Uterus (tissue), 2 donors: ENCODE results near the gene RABGAP1.

Experiments used
- CTCF ChIP-seq, 4 experiments: fragments of 200-600 bp in 2 of 4; fragments of 450-650 bp in 2 of 4; sonication (generic) in 2 of 4; IDR thresholded peaks; one replicate each; pipeline ENCODE4 v1.5.1; 2016 to 2019; ENCODE audit warnings: antibody characterized with exemption in 4 of 4, mild to moderate bottlenecking in 2 of 4, moderate library complexity in 1 of 4
- POLR2A ChIP-seq, 2 donors: fragments of 450-650 bp; IDR thresholded peaks; one replicate each; pipeline ENCODE4 v1.6.1; 2016; ENCODE audit warnings: antibody characterized with exemption in 2 of 2, mild to moderate bottlenecking in 1 of 2, moderate library complexity in 1 of 2

GRCh38 chr9:122939601-122940000 lies 1.2 kb upstream of the RABGAP1 start:
- TF ChIP-seq CTCF (IDR thresholded peaks at IDR 0.05) (no peak), POLR2A (IDR thresholded peaks at IDR 0.05) (no peak)
